ENCODE results near the gene ETV3.

GRCh38 chr1:157158967-157159366 lies 20.8 kb upstream of the ETV3 start:
- no peak for TF ChIP-seq EZH2 (IDR thresholded peaks at IDR 0.05; ENCODE audit: insufficient read depth, poor library complexity, severe bottlenecking)
- no peak for TF ChIP-seq EZH2phosphoT487 (IDR thresholded peaks at IDR 0.05; ENCODE audit: insufficient read depth, low read depth)

Measured in GM23248 (cell line).